ENCODE results near the gene DNAJC19.
"Not testable (repeated sequence)": the region's sequence is repeated elsewhere in the genome, so short reads cannot be mapped to it uniquely, and the experiment has no call there.

The DNAJC19 gene

GRCh38 chr3:180989291-180990163 is at the start of gene DNAJC19:
Gene DNAJC19, minus strand, starts transcription at chr3:180989736. Its CDS starts 134 bp downstream, at chr3:180989602.
- DNase-seq (ENCODE audit: low read depth): peak; percentile 94

- DNase-seq (ENCODE audit: low read depth): no peak
Observed at GRCh38 chr3:181030948-181031347, 41.4 kb upstream of the DNAJC19 start.

- no peak for DNase-seq (ENCODE audit: low read depth)
Observed at GRCh38 chr3:181025204-181025603, 35.7 kb upstream of the DNAJC19 start.

- DNase-seq (ENCODE audit: low read depth): no peak
Observed at GRCh38 chr3:181017690-181018089, 28.2 kb upstream of the DNAJC19 start.

- no peak for DNase-seq (ENCODE audit: low read depth)
Observed at GRCh38 chr3:181009225-181009624, 19.7 kb upstream of the DNAJC19 start.

- DNase-seq (ENCODE audit: low read depth): no peak
Observed at GRCh38 chr3:181008796-181009195, 19.3 kb upstream of the DNAJC19 start.

GRCh38 chr3:181007262-181007661 is 17.7 kb upstream of the DNAJC19 start:
- no peak for DNase-seq (ENCODE audit: low read depth)

GRCh38 chr3:181006541-181006940 is 17.0 kb upstream of the DNAJC19 start:
- no peak for DNase-seq (ENCODE audit: low read depth)

GRCh38 chr3:181003469-181003868 is 13.9 kb upstream of the DNAJC19 start:
- not testable (repeated sequence) for DNase-seq (ENCODE audit: low read depth)

GRCh38 chr3:181002331-181002730 is 12.8 kb upstream of the DNAJC19 start:
- not testable (repeated sequence) for DNase-seq (ENCODE audit: low read depth)

- DNase-seq (ENCODE audit: low read depth): no peak
Observed at GRCh38 chr3:180996415-180996932, 6.9 kb upstream of the DNAJC19 start.

GRCh38 chr3:180990505-180990904 is 969 bp upstream of the DNAJC19 start:
- DNase-seq (ENCODE audit: low read depth): no peak

- no peak for DNase-seq (ENCODE audit: low read depth)
Observed at GRCh38 chr3:180987344-180987743, 2.2 kb downstream of the DNAJC19 start.

GRCh38 chr3:180986366-180986765 is 3.2 kb downstream of the DNAJC19 start:
- not testable (repeated sequence) for DNase-seq (ENCODE audit: low read depth)

- no peak for DNase-seq (ENCODE audit: low read depth)
Observed at GRCh38 chr3:180983136-180983535, 6.4 kb downstream of the DNAJC19 start.

- DNase-seq (ENCODE audit: low read depth): no peak
Observed at GRCh38 chr3:180981912-180982311, 7.6 kb downstream of the DNAJC19 start.

GRCh38 chr3:180980611-180981010 is 8.9 kb downstream of the DNAJC19 start:
- DNase-seq (ENCODE audit: low read depth): peak; percentile 21

GRCh38 chr3:180979961-180980360 is 9.6 kb downstream of the DNAJC19 start:
- DNase-seq (ENCODE audit: low read depth): no peak

GRCh38 chr3:180977498-180977897 is 12.0 kb downstream of the DNAJC19 start:
- no peak for DNase-seq (ENCODE audit: low read depth)

- DNase-seq (ENCODE audit: low read depth): no peak
Observed at GRCh38 chr3:180974286-180974685, 15.2 kb downstream of the DNAJC19 start.

- no peak for DNase-seq (ENCODE audit: low read depth)
Observed at GRCh38 chr3:180973543-180973942, 16.0 kb downstream of the DNAJC19 start.

- DNase-seq (ENCODE audit: low read depth): no peak
Observed at GRCh38 chr3:180970931-180971330, 18.6 kb downstream of the DNAJC19 start.

GRCh38 chr3:180962530-180962929 is 27.0 kb downstream of the DNAJC19 start:
- DNase-seq (ENCODE audit: low read depth): no peak

- DNase-seq (ENCODE audit: low read depth): no peak
Observed at GRCh38 chr3:180961552-180961951, 28.0 kb downstream of the DNAJC19 start.
